Measurements from ENCODE around the gene ACOX3.

ACOX3 gene

DNA sequence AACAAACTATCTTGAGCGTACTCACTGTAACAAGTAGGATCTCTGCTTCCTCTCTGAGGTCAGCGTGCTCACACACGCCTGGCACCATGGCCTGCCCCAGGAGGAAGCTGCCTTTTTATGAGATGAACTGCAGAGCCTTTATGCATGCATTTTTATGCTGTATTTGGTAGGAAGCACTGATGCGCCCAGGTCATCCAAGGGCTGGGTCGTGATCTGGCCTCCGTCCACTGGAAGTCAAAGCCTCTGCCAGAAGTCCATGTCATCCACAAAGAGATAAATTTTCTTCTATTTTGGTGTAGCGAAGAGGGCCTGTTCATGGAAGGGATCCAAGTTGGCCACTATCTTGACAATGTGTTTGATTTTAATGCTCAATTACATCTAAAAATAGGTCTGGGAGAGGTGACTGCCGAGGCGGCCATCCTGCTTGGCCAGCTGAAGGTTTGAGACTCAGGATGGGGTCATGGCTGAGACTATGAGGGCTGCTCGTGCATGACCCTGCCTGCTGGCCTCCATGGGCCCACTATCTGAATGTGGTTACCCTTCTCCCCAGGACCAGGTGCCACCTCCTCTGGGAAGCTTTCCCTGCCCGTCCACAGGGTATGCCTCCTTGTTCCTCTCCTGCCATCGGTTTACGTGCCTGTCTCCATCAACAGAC lies 120.7 kb downstream of the ACOX3 start:
- DNase-seq (ENCODE audit: low read depth) = no peak

DNA sequence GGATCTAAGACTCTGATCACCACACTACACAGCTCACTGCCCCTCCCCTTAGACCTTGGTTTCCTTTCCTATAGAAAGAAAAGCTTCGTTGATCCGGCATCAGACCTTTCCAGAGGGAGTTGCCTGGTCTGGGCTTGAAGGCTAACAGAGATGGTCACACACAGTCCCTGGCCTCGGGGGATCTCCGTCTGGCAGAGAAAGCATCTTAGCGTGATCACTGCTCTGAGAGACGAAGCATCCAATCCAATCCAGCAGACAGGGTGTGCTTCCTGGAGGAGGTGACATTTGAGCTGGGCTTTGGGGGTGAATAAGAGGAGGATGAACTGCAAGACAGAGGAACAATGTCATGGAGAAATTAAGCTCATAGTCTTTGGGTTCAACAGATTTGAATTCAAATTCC lies 121.5 kb downstream of the ACOX3 start:
- no peak for DNase-seq (ENCODE audit: low read depth)

DNA sequence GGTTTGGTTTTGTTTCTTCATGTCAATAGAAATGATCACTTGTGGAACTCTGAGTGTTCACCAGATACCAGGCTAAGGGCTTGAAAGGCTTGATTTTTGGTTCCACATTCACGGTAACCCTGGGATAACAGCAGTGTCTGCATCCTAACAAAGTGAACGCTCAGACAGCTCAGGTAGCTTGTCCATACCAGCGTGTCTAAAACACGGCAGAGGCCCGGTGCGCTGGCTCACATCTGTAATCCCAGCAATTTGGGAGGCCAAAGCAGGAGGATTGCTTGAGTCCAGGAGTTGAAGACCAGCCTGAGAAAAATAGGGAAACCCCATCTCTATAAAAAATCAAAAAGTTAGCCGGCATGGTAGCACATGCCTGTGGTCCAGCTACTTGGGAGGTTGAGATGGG lies 122.0 kb downstream of the ACOX3 start:
- no peak for DNase-seq (ENCODE audit: low read depth)

DNA sequence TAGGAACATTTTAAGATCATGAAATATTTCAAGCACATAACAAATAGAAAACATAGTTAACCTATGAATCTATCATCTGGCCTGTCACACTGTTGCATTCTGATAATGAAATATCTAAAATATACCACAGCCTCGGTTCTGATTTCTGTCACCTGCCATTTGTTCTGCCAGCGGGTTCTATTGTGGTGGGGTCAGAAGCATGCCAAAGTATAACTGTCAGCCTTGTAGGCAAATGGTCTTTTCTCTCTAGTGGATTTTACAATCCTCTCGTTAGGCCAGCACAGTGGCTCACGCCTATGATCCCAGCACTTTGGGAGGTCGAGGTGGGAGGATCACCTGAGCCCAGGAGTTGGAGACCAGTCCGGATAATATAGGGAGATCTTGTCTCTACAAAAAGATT lies 123.0 kb downstream of the ACOX3 start:
- DNase-seq (ENCODE audit: low read depth) = no peak

DNA sequence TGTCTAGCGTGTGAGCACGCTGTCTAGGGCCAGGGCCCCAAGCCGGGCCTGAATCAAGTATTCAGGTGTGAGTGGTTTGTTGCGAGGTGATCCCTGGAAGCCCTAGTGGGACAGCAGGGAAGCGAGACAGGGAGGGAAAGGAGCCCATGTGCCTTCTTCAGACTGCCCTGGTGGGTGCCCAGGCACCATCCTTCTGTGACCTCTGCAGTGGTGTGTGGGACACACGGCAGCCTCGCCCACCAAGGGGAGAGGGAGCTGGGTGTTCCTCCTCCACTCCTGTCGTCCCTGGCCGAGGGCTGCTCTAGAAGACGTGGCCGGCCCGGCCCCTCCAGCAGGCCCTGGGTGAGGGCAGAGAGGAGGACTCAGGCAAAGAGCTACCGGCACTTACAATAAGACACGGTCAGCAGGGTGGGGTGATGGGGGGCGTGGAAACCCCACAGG lies 123.6 kb downstream of the ACOX3 start:
- DNase-seq (ENCODE audit: low read depth) = no peak

Data from stimulated activated CD8-positive, alpha-beta memory T cell treated with anti-CD3 and anti-CD28 coated beads, Interleukin-4, amount 100 ng/mL, for 24 hours (primary cell).